Fibroblast of peridontal ligament (primary cell): ENCODE measurements around the gene PCDHGA10.
A peak's percentile ranks its signal among the peaks of the same experiment; 100 is the strongest.
"Not testable (repeated sequence)": the region's sequence is repeated elsewhere in the genome, so short reads cannot be mapped to it uniquely, and the experiment has no call there.

ENCODE experiments used
- DNase-seq: peaks from one replicate; pipeline ENCODE4 v3.0.0-alpha.2; 2010; ENCODE audit errors: extremely low read depth

Gene PCDHGA10

GRCh38 chr5:141420855-141421488 is 8.2 kb downstream of the PCDHGA10 start, which contains the start of gene PCDHGA11:
Gene PCDHGA11, plus strand, starts transcription at chr5:141421051. Its CDS starts 177 bp downstream, at chr5:141421228.
- DNase-seq, result peak; percentile 67

- DNase-seq, result no peak
Measured at GRCh38 chr5:141421489-141421855, 8.7 kb downstream of the PCDHGA10 start.

- DNase-seq, result no peak
Measured at GRCh38 chr5:141422742-141423291, 10.0 kb downstream of the PCDHGA10 start.

- no peak for DNase-seq
Measured at GRCh38 chr5:141427783-141428426, 15.1 kb downstream of the PCDHGA10 start.

- peak; percentile 88 for DNase-seq
Measured at GRCh38 chr5:141430332-141431113, 17.7 kb downstream of the PCDHGA10 start, which contains the start of gene PCDHGA12. Gene PCDHGA12, plus strand, starts transcription at chr5:141430507. Its CDS starts 253 bp downstream, at chr5:141430760.

GRCh38 chr5:141431286-141431685 is 18.5 kb downstream of the PCDHGA10 start:
- no peak for DNase-seq

GRCh38 chr5:141432308-141432707 is 19.5 kb downstream of the PCDHGA10 start:
- not testable (repeated sequence) for DNase-seq

- DNase-seq, result not testable (repeated sequence)
Measured at GRCh38 chr5:141432726-141433125, 19.9 kb downstream of the PCDHGA10 start.

- peak; percentile 42 for DNase-seq
Measured at GRCh38 chr5:141434006-141434405, 21.2 kb downstream of the PCDHGA10 start.

- DNase-seq, result no peak
Measured at GRCh38 chr5:141437221-141437620, 24.4 kb downstream of the PCDHGA10 start.

GRCh38 chr5:141439411-141440141 is 26.8 kb downstream of the PCDHGA10 start:
- no peak for DNase-seq

- DNase-seq, result no peak
Measured at GRCh38 chr5:141440341-141440740, 27.6 kb downstream of the PCDHGA10 start.

GRCh38 chr5:141441571-141442170 is 28.9 kb downstream of the PCDHGA10 start:
- DNase-seq, result no peak

- no peak for DNase-seq
Measured at GRCh38 chr5:141465351-141465750, 52.6 kb downstream of the PCDHGA10 start.
